Measurements from ENCODE around the gene LRRC75B.
"Not testable (repeated sequence)": the region's sequence is repeated elsewhere in the genome, so short reads cannot be mapped to it uniquely, and the experiment has no call there.

LRRC75B gene

DNA sequence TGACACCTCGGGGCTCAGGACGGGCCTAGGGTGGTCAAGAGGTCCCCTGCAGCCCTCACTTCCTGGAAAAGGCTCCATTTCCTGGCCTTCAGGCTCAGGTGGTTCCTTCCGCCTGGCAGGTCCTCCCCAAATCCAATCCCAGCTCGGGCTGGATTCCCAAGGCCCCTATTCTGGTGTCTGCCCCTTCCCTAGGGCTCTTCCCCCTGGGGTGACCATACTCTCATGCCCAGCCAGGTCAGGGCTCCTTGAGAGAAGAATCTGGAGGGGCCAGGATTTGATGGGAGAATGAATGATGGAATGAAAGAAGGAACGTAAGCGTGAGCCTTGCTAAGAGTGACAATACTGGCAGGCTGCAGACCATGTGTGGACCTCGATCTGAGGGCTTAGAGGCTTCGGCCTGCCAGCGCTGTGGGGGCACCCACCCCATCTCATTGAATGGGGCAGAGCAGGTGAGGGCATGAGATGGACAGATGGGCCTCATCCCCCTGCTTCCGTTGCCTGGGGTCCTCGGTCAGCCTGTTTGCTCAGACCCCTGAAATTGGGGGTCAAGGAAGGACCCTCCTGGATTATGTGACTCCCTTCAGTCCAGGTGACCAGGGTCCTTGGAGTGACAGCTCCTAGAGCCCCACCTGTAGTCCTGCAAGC, 9.4 kb upstream of the LRRC75B start:
- DNase-seq (ENCODE audit: low read depth) = not testable (repeated sequence)

DNA sequence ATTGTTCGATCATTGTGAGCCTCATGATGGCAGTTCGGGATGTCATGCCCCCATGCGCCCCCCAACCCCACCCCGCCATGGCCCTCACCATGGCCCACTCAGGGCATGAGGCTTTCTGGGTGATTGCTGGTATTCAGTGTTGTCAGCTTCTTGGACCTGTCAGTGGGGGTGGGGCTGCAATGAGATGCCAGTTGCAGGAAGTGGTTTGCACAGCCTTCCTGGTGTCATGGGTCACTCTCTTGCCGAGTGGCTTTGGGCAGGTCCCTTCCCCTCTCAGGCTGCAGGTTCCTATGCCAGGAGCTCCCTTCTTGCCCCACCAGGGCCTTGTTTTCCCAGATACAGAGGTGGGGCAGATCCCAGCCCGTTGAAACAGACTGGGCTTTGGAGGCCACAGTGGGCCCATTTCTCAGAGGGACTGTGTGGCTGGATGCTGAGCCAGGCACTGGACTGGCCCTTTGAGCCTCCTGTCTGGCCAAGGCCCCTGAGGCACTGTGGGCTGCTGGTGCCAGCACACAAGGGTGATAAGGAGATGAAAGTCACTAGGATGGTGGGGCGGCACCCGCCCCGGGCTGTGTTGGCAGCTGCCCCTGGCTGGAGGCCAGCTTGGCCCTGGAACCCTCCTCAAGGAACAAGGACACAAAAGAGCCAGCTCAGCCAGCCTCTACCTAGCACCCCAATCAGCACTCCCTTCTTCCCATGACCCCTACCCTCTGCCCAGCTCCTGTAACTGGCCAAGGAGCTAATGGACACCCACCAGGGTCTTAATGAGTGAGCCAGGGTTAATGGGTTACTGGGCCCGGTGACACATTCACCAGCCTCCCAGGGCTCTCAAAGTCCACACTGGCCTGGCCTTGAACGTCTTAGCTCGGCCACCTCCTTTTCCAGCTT, 8.6 kb upstream of the LRRC75B start:
- DNase-seq (ENCODE audit: low read depth) = no peak

DNA sequence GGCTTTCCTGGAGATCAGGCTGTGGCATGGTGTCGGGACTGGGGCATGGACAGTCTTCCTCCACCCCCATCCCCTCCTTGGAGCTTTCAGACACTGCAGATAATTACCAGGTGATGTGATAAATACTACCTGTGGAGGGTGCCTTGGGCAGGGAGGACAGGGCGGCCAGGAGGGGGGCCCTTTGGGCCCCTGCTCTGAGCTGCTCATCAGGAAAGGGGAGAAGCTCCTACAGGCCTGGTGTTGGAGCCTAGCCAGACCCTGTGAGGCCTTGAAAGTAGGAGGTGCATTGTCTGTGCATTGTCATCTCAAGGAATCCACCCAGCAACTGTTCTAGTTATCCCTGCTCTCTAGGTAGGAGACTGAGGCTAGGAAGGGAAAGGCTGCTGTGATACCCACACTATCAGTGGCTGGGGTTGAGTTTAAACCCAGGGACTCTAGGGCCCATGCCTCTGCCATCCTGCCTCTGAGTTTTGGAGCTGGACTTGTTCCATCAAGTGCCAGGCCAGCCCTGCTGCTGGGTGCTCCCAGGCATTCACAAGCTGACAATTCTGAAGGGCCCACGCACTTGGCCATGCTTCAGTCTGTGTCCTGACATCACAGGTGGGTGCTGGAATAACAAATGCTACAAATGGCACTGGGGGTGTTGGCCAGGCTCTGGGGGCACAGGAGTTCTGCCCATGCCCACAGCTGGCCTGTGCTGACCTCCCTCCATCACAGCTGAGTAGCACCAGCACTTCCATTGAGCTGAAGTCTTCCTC, 7.3 kb upstream of the LRRC75B start:
- DNase-seq (ENCODE audit: low read depth) = not testable (repeated sequence)

DNA sequence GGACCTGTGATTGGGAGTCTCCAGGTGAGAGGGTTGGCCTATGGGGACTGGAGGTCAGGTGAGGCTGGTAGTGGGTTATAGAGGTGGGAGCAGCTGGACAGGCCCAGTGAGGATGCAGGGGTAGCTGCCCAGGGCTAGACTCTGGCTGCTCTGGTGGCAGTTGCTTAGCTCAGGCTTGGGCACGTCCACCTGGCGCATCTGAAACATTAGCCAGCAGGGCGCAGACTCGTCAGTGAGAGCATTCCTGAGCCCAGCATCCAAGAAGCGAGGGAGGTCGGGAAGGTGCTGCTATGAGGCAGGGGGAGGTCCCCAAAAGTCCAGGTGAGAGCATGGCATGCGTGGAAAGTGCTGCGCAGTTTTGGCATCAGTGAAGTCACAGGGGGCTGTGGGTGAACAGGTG, 6.6 kb upstream of the LRRC75B start:
- no peak for DNase-seq (ENCODE audit: low read depth)

DNA sequence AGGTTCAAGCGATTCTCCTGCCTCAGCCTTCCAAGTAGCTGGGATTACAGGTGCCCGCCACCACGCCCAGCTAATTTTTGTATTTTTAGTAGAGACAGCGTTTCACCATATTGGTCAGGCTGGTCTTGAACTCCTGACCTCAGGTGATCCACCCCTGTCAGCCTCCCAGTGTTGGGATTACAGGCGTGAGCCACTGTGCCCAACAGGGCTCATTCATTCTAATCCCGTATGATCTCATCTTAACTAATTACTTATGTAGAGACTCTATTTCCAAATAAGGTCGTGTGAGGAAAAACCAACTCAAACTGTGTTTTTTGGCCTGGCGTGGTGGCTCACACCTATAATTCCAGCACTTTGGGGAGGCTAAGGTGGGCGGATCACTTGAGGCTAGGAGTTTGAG, 4.2 kb upstream of the LRRC75B start:
- DNase-seq (ENCODE audit: low read depth) = not testable (repeated sequence)

DNA sequence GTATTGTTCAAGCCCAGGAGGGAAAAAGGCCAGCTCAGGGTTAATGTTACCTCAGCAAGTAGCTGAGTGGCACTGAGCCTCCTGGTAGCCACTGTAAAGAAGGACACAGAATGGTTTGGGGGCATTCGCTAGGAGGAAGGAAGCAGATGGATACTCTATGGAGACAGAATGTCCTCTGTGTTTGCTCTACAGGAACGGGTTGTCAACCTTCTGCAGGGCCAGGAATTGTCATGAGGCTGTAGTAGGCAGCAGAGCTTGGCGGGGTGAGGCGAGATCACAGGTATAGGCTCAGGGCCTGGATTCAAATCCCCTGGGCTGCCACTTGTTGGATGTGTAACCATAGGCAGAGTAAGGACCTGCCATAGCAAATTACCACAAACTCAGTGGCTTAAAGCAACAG, 3.0 kb upstream of the LRRC75B start:
- no peak for DNase-seq (ENCODE audit: low read depth)

DNA sequence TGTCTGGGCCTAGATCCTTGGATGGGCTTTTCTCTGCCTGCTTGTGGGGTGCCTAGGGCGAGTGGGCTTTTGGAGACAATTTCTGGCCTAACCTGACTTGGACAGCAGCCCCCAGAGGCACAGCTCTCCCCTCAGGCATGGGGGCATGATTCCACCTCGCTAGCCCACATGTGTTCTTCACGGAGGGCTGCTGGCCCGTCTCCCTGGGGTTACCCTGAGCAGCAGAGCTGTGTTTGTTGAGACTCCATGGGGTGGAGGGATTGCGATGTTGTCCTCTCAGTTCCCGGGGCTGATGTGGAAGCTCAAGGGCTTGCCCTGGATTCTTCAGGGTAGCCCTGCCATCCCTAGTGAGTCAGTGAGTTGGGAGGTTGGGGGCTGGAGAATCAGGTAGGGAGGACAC, 2.4 kb upstream of the LRRC75B start:
- no peak for DNase-seq (ENCODE audit: low read depth)

DNA sequence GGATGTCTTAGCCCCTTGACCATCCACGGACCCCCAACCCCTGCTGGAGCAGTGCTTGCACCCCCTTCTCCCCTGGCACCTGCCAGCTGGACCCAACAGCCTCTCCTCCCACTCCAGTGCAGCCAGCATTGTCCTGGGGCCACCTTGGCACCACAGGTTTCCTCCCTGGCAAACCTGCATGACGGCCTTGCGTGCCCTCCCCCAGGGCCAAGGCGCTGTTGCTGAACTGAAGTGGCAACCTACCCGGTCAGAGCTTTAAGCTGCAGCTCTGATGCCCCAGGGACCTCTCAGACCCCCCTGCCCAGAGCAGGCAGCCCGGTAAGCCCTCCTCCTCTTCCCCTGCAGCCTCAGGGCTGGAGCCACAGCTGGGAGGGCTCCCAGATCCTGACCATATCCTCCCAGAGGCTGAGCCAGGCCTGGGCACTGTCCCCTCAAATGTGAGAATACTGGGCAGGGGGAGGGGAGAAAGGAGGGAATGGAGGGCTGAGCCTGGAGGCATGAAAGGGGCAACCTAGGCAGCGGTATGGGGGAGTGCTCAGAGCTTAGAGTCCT, 1.8 kb upstream of the LRRC75B start:
- no peak for DNase-seq (ENCODE audit: low read depth)

DNA sequence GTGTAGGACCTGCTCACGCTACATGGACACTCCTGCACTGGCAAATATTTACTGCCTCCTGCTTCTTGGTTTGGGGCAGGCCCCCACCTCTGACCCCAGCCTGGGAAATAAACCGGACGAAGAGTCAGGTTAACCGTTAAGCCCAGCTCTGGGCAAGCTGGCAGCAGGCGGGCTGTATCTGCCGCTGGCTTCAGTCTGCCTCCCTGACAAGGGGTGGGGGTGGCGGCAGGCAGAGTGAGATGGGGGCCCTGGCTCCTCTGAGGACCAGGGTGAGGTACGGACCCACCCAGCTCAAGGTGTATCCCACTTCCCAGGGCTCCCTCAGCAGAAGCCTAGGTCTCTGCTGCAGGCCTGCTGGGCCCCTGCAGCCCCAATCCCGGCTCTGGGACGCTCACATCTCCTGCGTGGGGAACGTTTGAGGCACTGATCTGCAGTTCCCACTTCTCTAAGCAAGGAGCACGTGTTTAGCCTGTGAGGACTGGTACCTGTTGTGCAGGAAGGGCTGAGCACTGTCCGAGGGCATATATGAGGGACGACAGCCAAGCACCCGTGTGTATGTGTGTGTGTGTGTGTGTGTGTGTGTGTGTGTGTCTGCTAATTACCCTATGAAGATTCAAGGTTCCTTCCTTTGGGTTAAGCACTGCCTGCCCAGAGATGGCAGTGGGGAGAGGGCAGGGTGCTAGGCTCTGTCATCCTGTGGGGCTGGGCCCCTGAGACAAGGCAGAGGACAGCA, 1.1 kb upstream of the LRRC75B start:
- DNase-seq (ENCODE audit: low read depth) = no peak

DNA sequence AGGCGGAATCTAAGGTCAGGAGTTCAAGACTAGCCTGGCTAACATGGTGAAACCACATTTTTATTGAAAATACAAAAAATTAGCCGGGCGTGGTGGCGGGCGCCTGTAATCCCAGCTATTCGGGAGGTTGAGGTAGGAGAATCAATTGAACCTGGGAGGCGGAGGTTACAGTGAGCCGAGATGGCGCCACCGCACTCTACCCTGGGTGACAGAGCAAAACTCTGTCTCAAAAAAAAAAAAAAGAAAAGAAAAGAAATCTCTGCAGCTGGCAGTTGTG, 624 bp upstream of the LRRC75B start:
- not testable (repeated sequence) for DNase-seq (ENCODE audit: low read depth)

DNA sequence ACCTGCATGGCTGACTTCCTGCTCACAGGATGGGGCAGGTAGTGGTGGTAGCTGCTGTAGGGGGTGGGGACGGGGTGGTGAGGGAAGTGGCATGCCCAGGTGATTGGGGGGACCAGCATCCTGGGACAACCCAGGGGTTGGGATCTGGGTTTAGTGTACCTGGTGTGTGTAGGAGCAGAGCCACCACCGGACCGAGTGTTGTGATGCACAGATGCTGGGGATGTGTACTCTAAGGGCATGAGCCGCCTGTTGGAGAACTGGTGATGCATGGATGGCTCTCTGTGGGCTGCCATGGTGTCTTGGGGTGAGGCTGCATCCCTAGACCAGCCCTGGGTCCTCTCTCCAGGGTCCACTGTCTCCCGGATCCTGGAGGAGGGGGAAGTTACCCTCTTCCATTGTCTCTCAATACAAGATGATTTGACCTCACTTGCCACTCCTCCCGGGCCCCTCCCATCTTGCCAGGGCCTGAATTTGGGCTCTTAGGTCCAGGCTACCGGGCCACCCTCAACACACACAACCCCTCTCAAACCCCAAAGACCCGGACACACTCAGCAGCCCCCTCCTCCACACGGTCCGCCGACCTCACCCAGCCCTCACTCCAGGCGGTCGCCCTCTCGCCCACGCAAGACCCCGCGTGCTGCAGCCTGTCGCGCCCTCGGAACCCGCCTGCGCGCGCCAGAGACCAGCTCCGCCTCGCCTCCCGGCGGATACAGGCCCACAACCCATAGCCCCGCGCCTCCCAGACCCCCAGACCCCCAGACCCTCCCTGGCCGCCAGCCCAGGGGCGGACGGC, 619 bp downstream of the LRRC75B start:
- DNase-seq (ENCODE audit: low read depth) = no peak

DNA sequence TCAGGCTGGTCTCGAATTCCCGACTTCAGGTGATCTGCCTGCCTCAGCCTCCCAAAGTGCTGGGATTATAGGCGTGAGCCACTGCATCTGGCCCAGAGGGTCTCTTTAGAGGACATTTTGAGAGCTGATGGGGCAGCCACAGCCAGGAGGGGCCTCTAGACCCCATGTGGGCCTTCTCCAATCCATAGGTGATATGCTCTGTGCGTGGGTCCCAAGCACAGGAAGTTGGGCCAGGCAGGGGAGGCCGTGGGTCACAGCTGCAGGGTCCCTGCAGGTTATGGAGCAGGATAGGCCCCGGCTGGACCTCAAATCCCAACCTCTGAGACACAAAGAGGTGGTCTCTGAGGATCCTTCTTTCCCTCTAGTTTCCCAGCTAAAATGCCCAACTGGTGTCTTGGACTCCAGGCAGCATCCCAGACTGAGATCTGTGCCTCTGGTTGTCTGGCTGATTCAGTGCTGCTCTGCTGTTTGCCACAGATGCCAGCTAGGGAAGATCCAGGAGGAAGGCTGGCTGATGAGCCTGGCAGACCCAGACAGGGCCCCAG, 1.5 kb downstream of the LRRC75B start:
- DNase-seq (ENCODE audit: low read depth) = no peak

DNA sequence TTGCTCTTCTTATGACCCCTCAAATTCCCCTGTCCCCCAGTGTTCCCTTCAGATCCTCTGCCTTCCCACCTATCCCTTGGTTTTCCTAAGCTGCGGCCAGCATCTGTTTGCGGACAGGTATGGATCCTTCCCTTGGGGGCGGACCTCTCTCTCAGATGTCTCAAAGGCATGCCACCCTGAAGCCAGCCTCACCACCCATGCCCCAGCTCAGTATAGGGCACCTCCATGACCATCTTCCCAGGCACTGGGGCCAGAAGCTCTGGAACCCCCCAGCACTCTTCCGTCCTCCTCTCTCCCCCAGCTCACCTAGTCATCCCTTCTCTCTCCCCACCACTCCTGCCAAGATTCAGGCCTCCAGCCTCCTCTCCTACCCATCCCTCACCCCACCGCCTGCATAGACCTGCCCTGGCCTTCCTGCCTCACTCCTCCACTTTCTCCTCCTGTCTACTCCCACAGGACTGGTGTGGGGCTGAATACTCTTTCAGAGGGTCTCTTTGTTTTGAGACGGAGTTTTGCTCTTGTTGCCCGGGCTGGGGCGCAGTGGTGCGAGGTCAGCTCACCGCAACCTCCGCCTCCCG, 2.2 kb downstream of the LRRC75B start:
- no peak for DNase-seq (ENCODE audit: low read depth)

DNA sequence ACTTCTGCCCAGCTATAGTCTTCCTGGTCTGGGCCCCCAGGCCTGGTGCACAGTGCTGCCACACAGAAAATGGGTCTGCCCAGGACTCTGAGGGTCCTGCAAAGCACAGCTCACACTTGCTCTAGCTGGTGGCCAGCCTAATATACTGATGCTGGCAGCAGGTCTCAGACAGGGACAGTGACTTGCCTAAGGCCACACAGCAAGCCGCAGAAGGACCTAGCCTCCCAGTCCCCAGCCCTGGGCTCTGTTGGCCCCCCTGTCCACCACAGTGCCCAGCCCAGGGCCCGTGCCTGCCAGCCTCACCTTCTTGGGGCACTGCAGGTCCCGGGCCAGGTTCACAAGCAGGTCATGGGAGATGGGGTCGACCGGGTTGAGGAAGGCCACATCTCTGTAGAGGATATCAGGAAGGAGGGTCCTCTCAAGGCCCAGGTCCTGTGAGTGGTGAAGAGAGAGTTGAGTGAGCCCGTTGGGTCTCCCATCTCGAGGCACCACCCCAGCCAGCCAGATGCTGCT, 3.3 kb downstream of the LRRC75B start:
- no peak for DNase-seq (ENCODE audit: low read depth)

DNA sequence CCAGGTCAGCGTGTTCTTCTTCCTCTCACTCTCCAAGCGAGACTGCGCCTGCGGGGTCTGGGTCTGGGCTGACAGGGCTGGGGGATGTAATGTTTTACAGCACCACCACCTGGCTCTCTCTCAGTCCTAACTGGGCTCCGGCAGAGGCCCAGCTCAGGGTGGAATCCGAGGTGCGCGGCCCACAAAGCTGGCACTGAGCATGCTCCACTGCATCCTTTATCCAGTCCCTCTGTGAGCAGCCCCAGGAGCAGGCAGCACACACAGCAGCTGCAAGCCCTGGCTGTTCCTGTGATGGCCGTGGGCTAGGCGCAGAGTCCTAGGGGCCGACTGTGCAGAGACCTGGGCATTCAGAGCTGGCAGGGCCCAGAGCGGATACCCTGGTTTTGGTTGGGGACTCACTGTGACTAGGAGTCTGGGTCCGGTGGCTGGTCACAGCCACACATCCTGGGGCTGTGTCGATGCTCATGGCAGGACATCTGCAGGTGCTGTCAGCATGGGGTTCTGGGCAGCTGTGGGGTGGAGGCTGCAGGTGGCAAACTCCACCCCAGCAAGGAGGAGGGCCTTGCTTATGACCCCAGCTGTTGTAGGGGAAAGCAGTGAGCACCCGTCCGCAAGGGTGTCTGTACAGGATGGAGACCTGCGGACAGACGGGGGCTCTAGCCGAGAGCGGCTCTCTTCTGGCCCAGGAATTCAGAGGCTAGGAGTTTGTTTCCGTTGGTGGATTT, 4.0 kb downstream of the LRRC75B start:
- no peak for DNase-seq (ENCODE audit: low read depth)

DNA sequence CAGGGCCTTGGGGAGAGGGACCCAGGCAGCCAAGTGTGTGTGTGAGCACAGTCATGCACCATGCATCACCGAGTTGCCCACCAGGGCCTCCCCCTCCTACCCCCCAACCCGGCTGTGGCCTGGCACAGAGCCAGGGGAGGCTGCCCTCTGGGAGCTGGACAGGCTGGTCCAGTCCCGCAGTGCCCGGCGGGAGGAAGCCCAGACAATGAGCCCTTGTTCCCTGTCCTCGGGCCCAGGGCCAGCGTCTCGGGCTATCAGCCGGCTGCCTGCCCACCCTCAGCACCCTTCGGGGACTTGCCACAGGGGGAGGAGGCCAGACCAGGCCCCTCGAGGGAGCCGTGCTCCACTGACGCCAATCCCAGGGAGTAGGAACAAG, 4.5 kb downstream of the LRRC75B start:
- DNase-seq (ENCODE audit: low read depth) = no peak

DNA sequence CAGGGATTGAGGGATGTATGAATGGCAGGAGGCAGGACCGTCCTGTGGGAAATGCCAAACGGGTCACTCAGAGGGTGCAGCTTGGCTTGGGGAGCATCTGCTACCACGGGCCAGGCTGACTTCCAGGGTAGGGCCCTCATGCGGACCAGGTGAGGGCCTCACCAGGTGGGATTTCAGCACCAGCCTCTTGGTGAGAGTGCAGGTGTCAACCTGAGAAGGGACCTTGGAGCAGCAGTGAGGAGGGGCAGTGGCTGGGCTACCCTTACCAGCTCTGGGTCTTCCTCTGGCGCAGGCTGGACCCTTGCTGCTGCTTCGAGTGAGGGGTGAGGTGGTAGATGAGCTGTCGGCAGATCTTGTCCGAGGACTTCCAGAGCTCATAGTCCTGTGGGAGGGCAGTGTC, 4.9 kb downstream of the LRRC75B start:
- DNase-seq (ENCODE audit: low read depth) = no peak

DNA sequence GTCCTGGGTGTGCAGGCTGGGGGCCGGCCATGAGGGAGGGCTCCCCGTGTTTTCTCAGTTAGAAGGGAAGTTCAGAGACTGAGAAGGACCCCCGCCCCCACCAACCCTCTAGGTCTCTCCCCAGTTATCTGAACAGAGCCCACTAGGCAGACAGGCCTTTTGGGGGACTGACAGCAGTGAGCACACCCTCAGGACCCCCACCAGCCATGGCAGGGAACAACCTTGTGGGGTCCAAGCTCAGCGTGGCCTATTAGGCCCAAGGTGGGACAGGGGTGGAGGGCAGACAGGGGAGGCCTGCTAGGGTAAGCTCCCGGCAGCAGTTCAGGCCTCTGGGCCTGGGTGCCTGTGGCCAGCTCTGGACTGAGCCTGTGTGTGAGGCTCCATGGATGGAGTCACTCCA, 5.6 kb downstream of the LRRC75B start:
- no peak for DNase-seq (ENCODE audit: low read depth)

DNA sequence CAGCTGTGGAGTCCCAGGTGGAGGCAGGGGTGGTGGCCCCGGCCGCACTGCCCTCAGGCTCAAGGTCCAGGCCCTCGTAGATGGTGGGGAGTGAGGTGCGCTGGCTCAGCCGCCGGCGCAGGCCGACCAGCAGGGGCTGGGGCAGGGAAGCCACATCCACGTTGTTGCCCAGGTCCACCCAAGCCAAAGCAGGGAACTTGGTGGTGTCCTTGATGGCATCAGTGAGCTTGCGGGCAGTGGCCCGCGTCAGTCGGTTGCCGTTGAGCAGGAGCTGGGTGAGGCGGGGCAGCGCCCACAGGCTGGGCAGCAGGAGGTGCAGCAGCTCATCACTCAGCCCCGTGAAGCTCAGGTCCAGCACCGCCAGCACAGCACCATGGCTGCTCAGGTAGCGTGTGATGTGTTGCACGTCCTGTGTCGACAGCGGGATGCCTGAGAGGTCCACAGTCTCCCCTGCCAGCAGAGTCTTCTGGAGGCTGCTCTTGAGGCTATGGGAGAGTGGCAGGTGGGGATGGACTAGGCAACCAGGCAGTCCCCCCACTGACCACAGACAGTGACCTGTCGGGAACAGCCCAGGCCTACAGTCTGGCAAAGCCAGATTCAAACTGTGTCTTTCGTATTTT, 6.8 kb downstream of the LRRC75B start:
- no peak for DNase-seq (ENCODE audit: low read depth)
